CD14-positive monocyte (primary cell): ENCODE data around the gene C1orf74. TPM values are rescaled to one million over a fixed set of nuclear protein-coding genes. Genes with fewer than 3 reads are reported as not detected.
A peak's percentile ranks its signal among the peaks of the same experiment; 100 is the strongest.

ENCODE experiments used
- DNase-seq, 3 donors: peaks; one replicate each; pipeline ENCODE4 v3.0.0-alpha.2; 2011 to 2022
- H2AFZ ChIP-seq: 2 replicates; pipeline ENCODE4 v1.6.0; 2012; ENCODE audit warnings: mild to moderate bottlenecking, low read depth, low read length, inconsistent platforms; ENCODE audit not compliant: insufficient read depth, poor library complexity, severe bottlenecking
- H3K27ac ChIP-seq, 2 donors: 1 replicate in 1 of 2; 2 replicates in 1 of 2; pipeline ENCODE4 v1.5.1; 2012 to 2013; ENCODE audit warnings: low read length in 2 of 2, control low read depth in 1 of 2, inconsistent platforms in 1 of 2, low read depth in 1 of 2, mild to moderate bottlenecking in 1 of 2
- H3K27me3 ChIP-seq, 2 donors: one replicate each; pipeline versions ENCODE4 v1.6.0 to v1.6.1; 2011 to 2013; ENCODE audit warnings: low read length in 2 of 2; ENCODE audit not compliant: control insufficient read depth in 2 of 2, insufficient read depth in 2 of 2
- H3K36me3 ChIP-seq, 2 donors: replicated peaks in 1 of 2; 1 replicate in 1 of 2; 2 replicates in 1 of 2; pipeline versions ENCODE4 v1.5.1 to v1.6.1; 2012 to 2013; ENCODE audit warnings: low read length in 2 of 2, control low read depth in 1 of 2, inconsistent platforms in 1 of 2, mild to moderate bottlenecking in 1 of 2; ENCODE audit not compliant: insufficient read depth in 2 of 2, control insufficient read depth in 1 of 2
- H3K4me1 ChIP-seq, 2 donors: 1 replicate in 1 of 2; 2 replicates in 1 of 2; pipeline versions ENCODE4 v1.5.1 to v1.6.1; 2012 to 2013; ENCODE audit warnings: low read length in 2 of 2, control low read depth in 1 of 2, inconsistent platforms in 1 of 2, mild to moderate bottlenecking in 1 of 2, moderate library complexity in 1 of 2; ENCODE audit not compliant: insufficient read depth in 2 of 2, control insufficient read depth in 1 of 2
- H3K4me2 ChIP-seq: replicated peaks from 2 replicates; pipeline ENCODE3; 2012; ENCODE audit warnings: low read length, moderate library complexity, mild to moderate bottlenecking; ENCODE audit not compliant: poor library complexity, severe bottlenecking; ENCODE audit errors: extremely low read depth
- H3K4me3 ChIP-seq, 3 experiments: fragments of 200-600 bp in 1 of 3; sonication (generic) in 1 of 3; replicated peaks in 1 of 3; 1 replicate in 2 of 3; 2 replicates in 1 of 3; pipeline ENCODE4 v1.5.1; 2011 to 2013; ENCODE audit warnings: low read length in 3 of 3, mild to moderate bottlenecking in 3 of 3, control low read depth in 2 of 3, low read depth in 2 of 3, inconsistent platforms in 1 of 3, moderate library complexity in 1 of 3
- H3K79me2 ChIP-seq: 2 replicates; pipeline ENCODE4 v1.6.0; 2012; ENCODE audit warnings: mild to moderate bottlenecking, control low read depth, inconsistent platforms, low read length, moderate library complexity; ENCODE audit not compliant: insufficient read depth
- H3K9ac ChIP-seq: 2 replicates; pipeline ENCODE4 v1.6.0; 2017; ENCODE audit warnings: low read length, mild to moderate bottlenecking; ENCODE audit not compliant: insufficient read depth, poor library complexity, severe bottlenecking
- H3K9me3 ChIP-seq, 2 donors: replicated peaks in 1 of 2; 1 replicate in 1 of 2; 2 replicates in 1 of 2; pipeline versions ENCODE4 v1.5.1 to v1.6.1; 2012 to 2013; ENCODE audit warnings: low read length in 2 of 2, control low read depth in 1 of 2; ENCODE audit not compliant: control insufficient read depth in 1 of 2, insufficient read depth in 1 of 2
- H4K20me1 ChIP-seq: 2 replicates; pipeline ENCODE4 v1.6.0; 2012; ENCODE audit warnings: mild to moderate bottlenecking, low read length, control low read depth, moderate library complexity; ENCODE audit not compliant: insufficient read depth
- H3K27ac Mint-ChIP-seq, 7 donors: one replicate each; pipeline ENCODE4 v1.8.0; 2020; ENCODE audit warnings: mild to moderate bottlenecking in 7 of 7, mixed read lengths in 7 of 7, moderate library complexity in 6 of 7, inconsistent platforms in 2 of 7
- H3K27me3 Mint-ChIP-seq, 3 donors: one replicate each; pipeline ENCODE4 v1.8.0; 2021 to 2022; ENCODE audit warnings: low read depth in 3 of 3, mild to moderate bottlenecking in 3 of 3, mixed read lengths in 3 of 3, moderate library complexity in 3 of 3, inconsistent platforms in 1 of 3
- H3K36me3 Mint-ChIP-seq, 2 donors: one replicate each; pipeline ENCODE4 v1.8.0; 2020; ENCODE audit warnings: mixed read lengths in 2 of 2, inconsistent platforms in 1 of 2, mild to moderate bottlenecking in 1 of 2
- H3K4me1 Mint-ChIP-seq: one replicate; pipeline ENCODE4 v1.8.0; 2020; ENCODE audit warnings: mild to moderate bottlenecking, mixed read lengths
- H3K4me3 Mint-ChIP-seq, 2 donors: one replicate each; pipeline ENCODE4 v1.8.0; 2020; ENCODE audit warnings: mild to moderate bottlenecking in 2 of 2, mixed read lengths in 2 of 2, moderate library complexity in 1 of 2
- H3K9me3 Mint-ChIP-seq, 7 donors: one replicate each; pipeline ENCODE4 v1.8.0; 2020 to 2022; ENCODE audit warnings: mixed read lengths in 7 of 7, mild to moderate bottlenecking in 6 of 7, moderate library complexity in 6 of 7, inconsistent platforms in 2 of 7
- CTCF ChIP-seq: fragments of 200-600 bp; IDR thresholded peaks from one replicate; pipeline ENCODE4 v1.8.0; 2022; ENCODE audit warnings: antibody characterized with exemption, mild to moderate bottlenecking
- WGBS: methylation state at CpG from one replicate; pipeline ENCODE4 v1.1.5; 2013; ENCODE audit warnings: missing lambda C conversion rate; ENCODE audit not compliant: insufficient coverage; 5-methylcytosine and 5-hydroxymethylcytosine counted together
- intact Hi-C, 2 donors: fragments of 100-400 bp; cut with micrococcal nuclease; formaldehyde crosslinking; loops; one replicate each; pipeline versions ENCODE4 v1.15.0 to v1.15.1; 2023
- polyA plus RNA-seq, 3 donors: library from polyadenylated mRNA; depleted of rRNA in 1 of 3; unstranded in 2 of 3; stranded (reverse) in 1 of 3; fragments of 300-500 nt in 2 of 3; fragments of >200 nt in 1 of 3; fragmentation: Illumina TruSeq in 2 of 3; gene quantifications; 1 replicate in 2 of 3; 2 replicates in 1 of 3; pipeline ENCODE4 v1.2.3, GENCODE V29; 2012 to 2021

Gene C1orf74
- polyA plus RNA-seq, 3 donors = 0.07 to 0.47 (median 0.19) TPM

- Mint-ChIP-seq H3K9me3 (no peaks in the 10 kb centered on the region), H3K27ac (peak overlapping the region in 2 of 7 donors; percentile 1 to 37), H3K36me3 (peaks cover 0 to 2% of the 10 kb centered on the region in 2 donors), H3K27me3 (no peaks in the 10 kb centered on the region), H3K4me3 (no peak overlapping the region), H3K4me1 (peaks cover 27% of the 10 kb centered on the region)
- H2AFZ ChIP-seq = no peak overlapping the region
- no peaks in the 10 kb centered on the region for H3K36me3 ChIP-seq
- WGBS = no CpG with 5 or more reads among the region's 1 CpG
- TF ChIP-seq CTCF = no peak
- DNase-seq = peak in 1 of 3 donors; percentile 21
- no peaks in the 10 kb centered on the region for H3K9me3 ChIP-seq
- no peak overlapping the region for H3K9ac ChIP-seq
- intact Hi-C loops = no loop called here
- H3K4me1 ChIP-seq = peaks cover 17 to 27% of the 10 kb centered on the region in 2 donors
- no peaks in the 10 kb centered on the region for H3K79me2 ChIP-seq
- no peaks in the 10 kb centered on the region for H4K20me1 ChIP-seq
- H3K27me3 ChIP-seq = no peaks in the 10 kb centered on the region
- H3K4me3 ChIP-seq = no peak overlapping the region
- H3K4me2 ChIP-seq = no peak overlapping the region
- no peak overlapping the region for H3K27ac ChIP-seq
Observed at GRCh38 chr1:209729436-209729835, 54.9 kb downstream of the C1orf74 start.

Other genes with a start within 250 kb of the C1orf74 start
- gene CAMK1G, start 200.8 kb downstream of the C1orf74 start, polyA plus RNA-seq = not detected
- under 1 TPM; 0.29 to 0.67 (median 0.30) TPM for gene LAMB3, start 132.1 kb downstream of the C1orf74 start, polyA plus RNA-seq
- 1,000 to 10,000 TPM in 1 of 3 donors, 100 to 1,000 TPM in 2; 176 to 1,583 (median 373) TPM for gene G0S2, start 109.1 kb downstream of the C1orf74 start, polyA plus RNA-seq
- not detected for gene HSD11B1, start 79.7 kb downstream of the C1orf74 start, polyA plus RNA-seq
- gene TRAF3IP3, start 28.5 kb downstream of the C1orf74 start, polyA plus RNA-seq = 100 to 1,000 TPM in 2 of 3 donors, 10 to 100 TPM in 1; 89.3 to 266 (median 111) TPM
- under 1 TPM; 0.21 to 0.62 (median 0.35) TPM for gene IRF6, start 21.6 kb upstream of the C1orf74 start, polyA plus RNA-seq
- 1 to 10 TPM in 2 of 3 donors, under 1 TPM in 1; 0.98 to 1.4 (median 1.1) TPM for gene UTP25, start 43.4 kb upstream of the C1orf74 start, polyA plus RNA-seq
- gene SYT14, start 153.7 kb upstream of the C1orf74 start, polyA plus RNA-seq = not detected